Thoracic aorta (tissue), 2 donors: ENCODE data around the gene ZNF41. TPM values are rescaled to one million over a fixed set of nuclear protein-coding genes. Genes with fewer than 3 reads are reported as not detected.

Source experiments
- ATAC-seq: fragments of 150-250 bp; one replicate; pipeline ENCODE4 v1.8.0; 2017; ENCODE audit warnings: low read depth; ENCODE audit not compliant: insufficient number of reproducible peaks, low FRiP score
- DNase-seq: peaks from one replicate; pipeline ENCODE4 v3.0.0-alpha.2; 2020; ENCODE audit warnings: low spot score
- H3K27ac ChIP-seq, 2 donors: fragments of 200-600 bp; sonication (generic); 1 replicate in 1 of 2; 2 replicates in 1 of 2; pipeline ENCODE4 v1.5.1; 2016; ENCODE audit warnings: mild to moderate bottlenecking in 2 of 2, moderate library complexity in 2 of 2
- H3K27me3 ChIP-seq: fragments of 200-600 bp; sonication (generic); replicated peaks from 2 replicates; pipeline ENCODE4 v1.6.0; 2016; ENCODE audit warnings: mild to moderate bottlenecking; ENCODE audit not compliant: insufficient read depth
- H3K36me3 ChIP-seq: fragments of 200-600 bp; sonication (generic); one replicate; pipeline ENCODE4 v1.5.1; 2016
- H3K4me1 ChIP-seq, 2 donors: fragments of 200-600 bp; sonication (generic); 1 replicate in 1 of 2; 2 replicates in 1 of 2; pipeline versions ENCODE4 v1.5.1 to v1.6.0; 2016; ENCODE audit warnings: low read depth in 2 of 2, mild to moderate bottlenecking in 1 of 2; ENCODE audit not compliant: control insufficient read depth in 1 of 2
- H3K4me3 ChIP-seq: fragments of 200-600 bp; sonication (generic); 2 replicates; pipeline ENCODE4 v1.5.1; 2016; ENCODE audit warnings: mild to moderate bottlenecking
- H3K9me3 ChIP-seq: fragments of 200-600 bp; sonication (generic); 2 replicates; pipeline ENCODE4 v1.5.1; 2016
- total RNA-seq, 2 donors: library from RNA; depleted of rRNA; stranded (reverse); fragments of >200 nt; gene quantifications; one replicate each; pipeline versions ENCODE4 v1.1.0 to v1.2.3, GENCODE V29; 2016
- TF ChIP-seq, protein P1 (sequence below): fragments of 200-600 bp; sonication (generic); IDR thresholded peaks from one replicate; pipeline ENCODE4 v1.5.1; 2019; ENCODE audit warnings: antibody characterized with exemption

ZNF41 gene
- total RNA-seq, 2 donors from 2014 or later = 8.1 to 9.1 TPM

DNA sequence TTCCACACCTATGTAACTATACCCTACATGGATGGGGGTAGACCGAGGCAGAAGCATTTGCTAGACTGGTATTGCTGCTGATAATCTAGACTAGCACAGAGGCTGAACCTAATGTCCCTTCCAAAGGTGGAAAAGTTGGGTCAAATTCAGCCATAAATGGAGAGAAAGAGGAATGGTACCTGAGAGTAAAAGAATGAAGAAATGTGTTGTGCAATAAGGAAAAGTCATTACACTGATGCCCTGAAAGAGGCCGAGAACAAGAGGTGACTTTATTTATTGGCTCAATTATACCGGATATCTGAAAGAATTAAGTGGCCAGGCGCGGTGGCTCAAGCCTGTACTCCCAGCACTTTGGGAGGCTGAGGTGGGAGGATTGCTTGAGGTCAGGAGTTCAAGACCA, 52.1 kb downstream of the ZNF41 start:
- H3K36me3 ChIP-seq = no peaks in the 10 kb centered on the region
- no peaks in the 10 kb centered on the region for H3K4me1 ChIP-seq
- no peak overlapping the region for H3K27ac ChIP-seq
- no peaks in the 10 kb centered on the region for H3K9me3 ChIP-seq
- TF ChIP-seq, protein P1, sequence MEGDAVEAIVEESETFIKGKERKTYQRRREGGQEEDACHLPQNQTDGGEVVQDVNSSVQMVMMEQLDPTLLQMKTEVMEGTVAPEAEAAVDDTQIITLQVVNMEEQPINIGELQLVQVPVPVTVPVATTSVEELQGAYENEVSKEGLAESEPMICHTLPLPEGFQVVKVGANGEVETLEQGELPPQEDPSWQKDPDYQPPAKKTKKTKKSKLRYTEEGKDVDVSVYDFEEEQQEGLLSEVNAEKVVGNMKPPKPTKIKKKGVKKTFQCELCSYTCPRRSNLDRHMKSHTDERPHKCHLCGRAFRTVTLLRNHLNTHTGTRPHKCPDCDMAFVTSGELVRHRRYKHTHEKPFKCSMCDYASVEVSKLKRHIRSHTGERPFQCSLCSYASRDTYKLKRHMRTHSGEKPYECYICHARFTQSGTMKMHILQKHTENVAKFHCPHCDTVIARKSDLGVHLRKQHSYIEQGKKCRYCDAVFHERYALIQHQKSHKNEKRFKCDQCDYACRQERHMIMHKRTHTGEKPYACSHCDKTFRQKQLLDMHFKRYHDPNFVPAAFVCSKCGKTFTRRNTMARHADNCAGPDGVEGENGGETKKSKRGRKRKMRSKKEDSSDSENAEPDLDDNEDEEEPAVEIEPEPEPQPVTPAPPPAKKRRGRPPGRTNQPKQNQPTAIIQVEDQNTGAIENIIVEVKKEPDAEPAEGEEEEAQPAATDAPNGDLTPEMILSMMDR = no peak
- DNase-seq (no peak), ATAC-seq (no peak)
- H3K27me3 ChIP-seq = no peaks in the 10 kb centered on the region
- no peak overlapping the region for H3K4me3 ChIP-seq

DNA sequence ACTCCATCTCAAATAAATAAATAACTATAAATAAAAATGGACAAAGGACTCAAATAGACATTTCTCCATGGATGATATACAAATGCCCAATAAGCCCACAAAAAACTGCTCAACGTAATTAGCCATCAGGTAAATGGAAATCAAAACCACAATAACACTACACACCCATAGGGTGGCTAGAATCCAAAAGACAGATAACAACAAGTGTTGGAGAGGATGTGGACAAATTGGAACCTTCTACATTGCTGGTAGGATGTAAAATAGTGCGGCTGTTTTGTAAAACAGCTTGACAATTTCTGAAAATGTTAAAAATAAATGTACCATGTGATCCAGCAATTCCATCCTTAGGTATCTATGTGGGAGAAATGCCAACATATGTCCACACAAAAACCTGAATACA, 60.6 kb downstream of the ZNF41 start:
- TF ChIP-seq, protein P1 = no peak
- Histone ChIP-seq H3K27me3 (no peaks in the 10 kb centered on the region), H3K36me3 (no peaks in the 10 kb centered on the region), H3K4me1 (no peaks in the 10 kb centered on the region), H3K27ac (no peak overlapping the region), H3K4me3 (no peak overlapping the region), H3K9me3 (no peaks in the 10 kb centered on the region)
- no peak for DNase-seq
- ATAC-seq = no peak

DNA sequence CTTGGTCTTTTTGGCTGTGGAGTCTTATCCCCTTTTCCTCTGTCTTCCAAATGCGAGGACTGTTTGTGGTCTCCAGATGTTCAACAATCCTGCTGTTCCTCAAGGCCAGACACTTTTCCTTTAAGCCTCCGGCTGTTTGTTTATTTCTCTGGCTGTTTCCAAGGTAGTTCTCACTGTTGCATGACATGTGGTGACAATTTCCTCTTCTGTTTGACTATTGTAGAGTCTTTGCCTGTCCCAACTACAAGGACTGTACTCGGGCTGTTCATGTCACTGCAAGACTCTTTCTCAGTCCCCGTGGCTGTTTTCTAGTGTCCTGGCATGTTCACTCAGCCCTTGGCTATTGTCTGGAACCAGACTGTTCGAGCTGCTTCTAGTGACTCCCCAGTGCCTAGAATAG, 62.1 kb downstream of the ZNF41 start:
- TF ChIP-seq, protein P1 = no peak
- no peaks in the 10 kb centered on the region for H3K36me3 ChIP-seq

DNA sequence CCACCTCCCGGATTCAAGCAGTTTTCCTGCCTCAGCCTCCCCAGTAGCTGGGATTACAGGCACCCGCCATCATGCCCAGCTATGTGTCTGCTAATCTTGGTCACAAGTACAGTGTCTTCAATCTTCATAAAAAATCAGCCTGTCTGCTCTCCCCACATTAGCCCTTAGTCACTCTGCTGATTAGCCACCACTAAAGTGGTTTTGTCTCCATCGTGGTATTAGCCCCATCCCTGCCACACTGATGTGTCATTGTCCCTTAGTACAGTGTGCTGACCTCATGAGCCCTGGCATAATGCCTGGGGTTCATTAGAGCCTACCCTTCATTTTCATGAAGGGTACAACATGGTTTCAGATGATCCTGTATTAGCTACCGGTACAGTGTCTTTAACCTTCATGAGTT, 62.8 kb downstream of the ZNF41 start:
- Histone ChIP-seq H3K9me3 (no peaks in the 10 kb centered on the region), H3K4me3 (no peak overlapping the region), H3K27me3 (no peaks in the 10 kb centered on the region), H3K27ac (no peak overlapping the region), H3K4me1 (no peaks in the 10 kb centered on the region), H3K36me3 (no peaks in the 10 kb centered on the region)
- TF ChIP-seq, protein P1 = no peak
- DNase-seq (no peak), ATAC-seq (no peak)

More for the DNA sequence above, 62.1 kb downstream of the ZNF41 start:
- Histone ChIP-seq H3K4me1 (no peaks in the 10 kb centered on the region), H3K27me3 (no peaks in the 10 kb centered on the region), H3K9me3 (no peaks in the 10 kb centered on the region), H3K27ac (no peak overlapping the region), H3K4me3 (no peak overlapping the region)
- DNase-seq = no peak
- ATAC-seq = no peak

DNA sequence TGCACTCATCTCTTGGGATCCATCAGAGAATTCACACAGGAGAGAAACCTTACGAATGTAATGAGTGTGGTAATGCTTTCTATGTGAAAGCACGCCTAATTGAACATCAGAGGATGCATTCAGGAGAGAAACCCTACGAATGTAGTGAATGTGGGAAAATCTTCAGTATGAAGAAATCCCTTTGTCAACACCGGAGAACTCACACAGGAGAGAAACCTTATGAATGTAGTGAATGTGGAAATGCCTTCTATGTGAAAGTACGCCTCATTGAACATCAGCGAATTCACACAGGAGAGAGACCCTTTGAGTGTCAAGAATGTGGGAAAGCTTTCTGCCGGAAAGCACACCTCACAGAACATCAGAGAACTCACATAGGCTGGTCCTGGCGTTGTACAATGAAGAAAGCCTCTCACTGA, 69.8 kb downstream of the ZNF41 start:
- H3K27ac ChIP-seq = no peak overlapping the region
- H3K27me3 ChIP-seq = no peaks in the 10 kb centered on the region
- ATAC-seq (no peak), DNase-seq (no peak)
- peaks cover 3% of the 10 kb centered on the region for H3K9me3 ChIP-seq
- TF ChIP-seq, protein P1 = no peak
- H3K4me3 ChIP-seq = no peak overlapping the region
- H3K4me1 ChIP-seq = no peaks in the 10 kb centered on the region
- H3K36me3 ChIP-seq = no peaks in the 10 kb centered on the region

Other genes starting within 250 kb of the ZNF41 start
- gene ZNF157, start 112.6 kb downstream of the ZNF41 start, total RNA-seq = not detected
- gene ARAF, start 78.0 kb upstream of the ZNF41 start, total RNA-seq = 10 to 100 TPM; 44.5 to 52.3 TPM
- 1,000 to 10,000 TPM in 1 of 2 donors, 100 to 1,000 TPM in 1; 635 to 1,379 TPM for gene TIMP1, start 99.2 kb upstream of the ZNF41 start, total RNA-seq
- under 1 TPM; 0.27 to 0.85 TPM for gene SYN1, start 136.6 kb upstream of the ZNF41 start, total RNA-seq
- gene CFP, start 146.7 kb upstream of the ZNF41 start, total RNA-seq = 10 to 100 TPM; 13.1 to 18.9 TPM
- gene ELK1, start 167.3 kb upstream of the ZNF41 start, total RNA-seq = 10 to 100 TPM; 23.8 to 33.4 TPM
- gene UXT, start 176.0 kb upstream of the ZNF41 start, total RNA-seq = 100 to 1,000 TPM in 1 of 2 donors, 10 to 100 TPM in 1; 71.8 to 124 TPM